HCT116 (cell line): ENCODE data around the gene NHP2. TPM values are rescaled to one million over a fixed set of nuclear protein-coding genes. Genes with fewer than 3 reads are reported as not detected.

ENCODE experiments used
- ATAC-seq: fragments of 200-7000 bp; cut with Tn5 transposase; 2 replicates; pipeline ENCODE4 v1.9.1; 2020; ENCODE audit warnings: mild to moderate bottlenecking, moderate library complexity
- BruUV-seq: library from RNA; stranded (reverse); fragments of 400-500 nt; replicated peaks from 2 replicates; lab custom pipeline; 2021; lab: Mats Ljungman, UMichigan
- CTCF ChIA-PET: fragments of 300-600 bp; sonication (Branson Sonifier 250); formaldehyde crosslinking; loops from one replicate; lab custom pipeline; 2021; ENCODE audit warnings: antibody characterized with exemption; lab: Charles Lee
- POLR2A ChIA-PET: fragments of 300-600, 350-600 bp; sonication (Branson Sonifier 250); formaldehyde crosslinking; loops from one replicate; lab custom pipeline; 2021; ENCODE audit warnings: antibody characterized with exemption; lab: Charles Lee
- RAD21 ChIA-PET, 2 experiments: fragments of 300-600 bp; sonication (Branson Sonifier 250); formaldehyde crosslinking; loops; one replicate each; lab custom pipeline; 2023; ENCODE audit warnings: low total read pairs in 2 of 2; ENCODE audit not compliant: uncharacterized antibody in 2 of 2, unreplicated experiment in 2 of 2, low non-redundant PET in 1 of 2; lab: Charles Lee
- DNase-seq: peaks from one replicate; pipeline ENCODE4 v3.0.0-alpha.2; 2010; ENCODE audit warnings: low read depth, low spot score
- H2AFZ ChIP-seq: fragments of 200-600 bp; shearing (Covaris generic), sonication (generic); 2 replicates; pipeline ENCODE4 v1.6.1; 2017; ENCODE audit warnings: low read depth, mixed run types, mixed read lengths, antibody characterized with exemption, low read length; ENCODE audit not compliant: poor library complexity, severe bottlenecking
- H3K27ac ChIP-seq: 2 replicates; pipeline ENCODE4 v1.5.1; 2012; ENCODE audit warnings: low read depth, low read length
- H3K27me3 ChIP-seq: fragments of 200-600 bp; sonication (generic); 2 replicates; pipeline ENCODE4 v1.6.1; 2016; ENCODE audit warnings: mixed run types, low read length, mixed read lengths; ENCODE audit not compliant: insufficient read depth
- H3K36me3 ChIP-seq, 2 experiments: fragments of 200-500 bp in 1 of 2; fragments of 200-600 bp in 1 of 2; sonication (Bioruptor generic) in 1 of 2; sonication (generic) in 1 of 2; 2 replicates each; pipeline versions ENCODE4 v1.5.1 to v1.6.1; 2014 to 2016; ENCODE audit warnings: low read length in 2 of 2, inconsistent platforms in 1 of 2, mixed read lengths in 1 of 2, mixed run types in 1 of 2; ENCODE audit not compliant: insufficient read depth in 2 of 2, control insufficient read depth in 1 of 2
- H3K4me1 ChIP-seq, 2 experiments: fragments of 200-600 bp in 1 of 2; sonication (generic) in 1 of 2; 2 replicates each; pipeline versions ENCODE4 v1.5.1 to v1.6.1; 2012 to 2017; ENCODE audit warnings: low read length in 2 of 2, inconsistent platforms in 1 of 2, mild to moderate bottlenecking in 1 of 2, mixed read lengths in 1 of 2, mixed run types in 1 of 2, moderate library complexity in 1 of 2; ENCODE audit not compliant: insufficient read depth in 2 of 2, control insufficient read depth in 1 of 2
- H3K4me2 ChIP-seq: fragments of 200-600 bp; sonication (generic); 2 replicates; pipeline ENCODE4 v1.6.1; 2017; ENCODE audit warnings: mixed run types, low read length, mixed read lengths
- H3K4me3 ChIP-seq, 2 experiments: fragments of 200-600 bp in 1 of 2; sonication (generic) in 1 of 2; replicated peaks in 1 of 2; 2 replicates each; pipeline ENCODE4 v1.5.1; 2011 to 2016; ENCODE audit warnings: low read length in 2 of 2, control low read depth in 1 of 2, low read depth in 1 of 2, mild to moderate bottlenecking in 1 of 2, mixed read lengths in 1 of 2, mixed run types in 1 of 2
- H3K79me2 ChIP-seq: fragments of 200-600 bp; sonication (generic); 2 replicates; pipeline ENCODE4 v1.6.1; 2017; ENCODE audit warnings: mild to moderate bottlenecking, mixed run types, low read length, moderate library complexity, mixed read lengths; ENCODE audit not compliant: insufficient read depth
- H3K9ac ChIP-seq: fragments of 200-600 bp; sonication (generic); 2 replicates; pipeline ENCODE4 v1.6.1; 2016; ENCODE audit warnings: low read length, mixed read lengths
- H3K9me2 ChIP-seq: fragments of 200-600 bp; sonication (generic), shearing (Covaris generic); 2 replicates; pipeline ENCODE4 v1.6.1; 2017; ENCODE audit warnings: mixed run types, mild to moderate bottlenecking, moderate library complexity; ENCODE audit not compliant: insufficient read depth
- H3K9me3 ChIP-seq, 2 experiments: fragments of 200-500 bp in 1 of 2; fragments of 200-600 bp in 1 of 2; sonication (Bioruptor generic) in 1 of 2; sonication (generic) in 1 of 2; 2 replicates each; pipeline ENCODE4 v1.6.1; 2014 to 2017; ENCODE audit warnings: low read length in 2 of 2, mixed read lengths in 2 of 2, inconsistent platforms in 1 of 2, low read depth in 1 of 2, mild to moderate bottlenecking in 1 of 2, mixed run types in 1 of 2, moderate library complexity in 1 of 2; ENCODE audit not compliant: control insufficient read depth in 1 of 2, insufficient read depth in 1 of 2
- H4K20me1 ChIP-seq: fragments of 200-600 bp; sonication (generic), shearing (Covaris generic); 2 replicates; pipeline ENCODE4 v1.6.1; 2017; ENCODE audit warnings: mixed run types, mild to moderate bottlenecking, moderate library complexity; ENCODE audit not compliant: insufficient read depth
- ATF3 ChIP-seq: IDR thresholded peaks from 2 replicates; pipeline ENCODE4 v1.6.1; 2012
- CBX3 ChIP-seq: IDR thresholded peaks from 2 replicates; pipeline ENCODE4 v1.6.1; 2012; ENCODE audit warnings: low read depth
- CEBPB ChIP-seq: IDR thresholded peaks from 2 replicates; pipeline ENCODE4 v1.6.1; 2012; ENCODE audit warnings: low read depth
- EZH2phosphoT487 ChIP-seq: fragments of 200-600 bp; IDR thresholded peaks from 2 replicates; pipeline ENCODE4 v1.6.1; 2018; ENCODE audit warnings: antibody characterized with exemption, borderline replicate concordance
- FOSL1 ChIP-seq: IDR thresholded peaks from 2 replicates; pipeline ENCODE4 v1.6.1; 2012; ENCODE audit warnings: low read depth
- SIN3A ChIP-seq: IDR thresholded peaks from 2 replicates; pipeline ENCODE4 v1.6.1; 2012; ENCODE audit warnings: low read depth
- TCF7L2 ChIP-seq: IDR thresholded peaks from 2 replicates; pipeline ENCODE4 v1.7.0; 2011; ENCODE audit warnings: borderline replicate concordance, inconsistent platforms; ENCODE audit not compliant: insufficient read depth, insufficient read length; ENCODE audit errors: extremely low read depth
- ZBTB33 ChIP-seq: IDR thresholded peaks from 2 replicates; pipeline ENCODE4 v1.6.1; 2011; ENCODE audit warnings: mild to moderate bottlenecking, low read length, moderate library complexity; ENCODE audit not compliant: insufficient replicate concordance; ENCODE audit errors: extremely low read depth
- ZFX ChIP-seq: fragments of 450-650 bp; IDR thresholded peaks from 2 replicates; pipeline ENCODE4 v1.6.1; 2017
- ZNF274 ChIP-seq: fragments of 200-500 bp; sonication (Bioruptor generic); IDR thresholded peaks from 2 replicates; pipeline ENCODE4 v1.6.1; 2014; ENCODE audit warnings: mild to moderate bottlenecking, low read depth, low read length, inconsistent platforms
- intact Hi-C: fragments of 100-400 bp; cut with micrococcal nuclease; formaldehyde crosslinking; loops from 2 replicates; pipeline ENCODE4 v1.10.0; 2022
- total RNA-seq: library from RNA; stranded (reverse); gene quantifications from one replicate; pipeline ENCODE4 v1.2.1, GENCODE V29; 2021; ENCODE audit not compliant: unreplicated experiment

Gene NHP2
- total RNA-seq, 1 experiment from 2014 or later = 260 TPM

- DNase-seq (no peak), ATAC-seq (no peak)
- no peaks in the 10 kb centered on the region for H3K36me3 ChIP-seq
- no peak overlapping the region for H3K27ac ChIP-seq
- no peaks in the 10 kb centered on the region for H4K20me1 ChIP-seq
- ChIA-PET RAD21 (interaction anchor here in 1 of 2 experiments (0.6 kb wide), 1 partner anchor 40 kb away, joined by 4 read pairs; no protein-coding TSS in a partner anchor), CTCF (no interaction called here), POLR2A (no interaction called here)
- H3K79me2 ChIP-seq = peaks cover 13% of the 10 kb centered on the region; the same call in 1 of the 2 replicates
- BruUV-seq = no TSS peak
- no peak overlapping the region for H3K4me2 ChIP-seq
- no peak overlapping the region for H2AFZ ChIP-seq
- no peak overlapping the region for H3K9ac ChIP-seq
- no peaks in the 10 kb centered on the region for H3K9me3 ChIP-seq
- H3K4me1 ChIP-seq = peaks cover 13 to 27% of the 10 kb centered on the region in 2 experiments
- TF ChIP-seq EZH2phosphoT487 = no peak
- no peak for TF ChIP-seq ZBTB33
- TF ChIP-seq SIN3A = no peak
- TF ChIP-seq ATF3 = no peak
- H3K4me3 ChIP-seq = no peak overlapping the region
- no peaks in the 10 kb centered on the region for H3K27me3 ChIP-seq
- intact Hi-C loops = no loop called here
- no peaks in the 10 kb centered on the region for H3K9me2 ChIP-seq
Observed at GRCh38 chr5:178115814-178116142, 37.9 kb downstream of the NHP2 start.

GRCh38 chr5:178115136-178115813, 38.4 kb downstream of the NHP2 start:
- POLR2A ChIA-PET = no interaction called here
- peak overlapping the region; percentile 96 for H3K4me2 ChIP-seq

More at GRCh38 chr5:178115136-178115813, 38.4 kb downstream of the NHP2 start:
- Histone ChIP-seq H3K9me3 (no peaks in the 10 kb centered on the region), H3K4me1 (peaks cover 13 to 27% of the 10 kb centered on the region in 2 experiments), H4K20me1 (no peaks in the 10 kb centered on the region), H3K4me3 (peak overlapping the region; percentile 63 to 76; a peak in 2 of 4 replicates), H3K9me2 (no peaks in the 10 kb centered on the region), H2AFZ (no peak overlapping the region), H3K79me2 (peaks cover 13% of the 10 kb centered on the region; the same call in 1 of the 2 replicates), H3K27me3 (no peaks in the 10 kb centered on the region), H3K27ac (no peak overlapping the region), H3K36me3 (no peaks in the 10 kb centered on the region), H3K9ac (no peak overlapping the region)
- DNase-seq (no peak), ATAC-seq (no peak)
- TF ChIP-seq CEBPB (no peak), FOSL1 (no peak), TCF7L2 (no peak), ZNF274 (no peak), CBX3 (no peak), ZFX (no peak)
- ChIA-PET RAD21 (interaction anchor here in 1 of 2 experiments (0.6 kb wide), 1 partner anchor 40 kb away, joined by 4 read pairs; no protein-coding TSS in a partner anchor), CTCF (interaction anchor here (0.6 kb wide), 1 partner anchor 43 kb away, joined by 3 read pairs; no protein-coding TSS in a partner anchor)
- intact Hi-C loops = no loop called here
- BruUV-seq = no TSS peak
